CD14-positive monocyte (primary cell): ENCODE measurements around the gene LDB3. TPM values are rescaled to one million over a fixed set of nuclear protein-coding genes. Genes with fewer than 3 reads are reported as not detected.

ENCODE experiments used
- DNase-seq, 3 donors: peaks; one replicate each; pipeline ENCODE4 v3.0.0-alpha.2; 2011 to 2022
- H2AFZ ChIP-seq: 2 replicates; pipeline ENCODE4 v1.6.0; 2012; ENCODE audit warnings: mild to moderate bottlenecking, low read depth, low read length, inconsistent platforms; ENCODE audit not compliant: insufficient read depth, poor library complexity, severe bottlenecking
- H3K27ac ChIP-seq, 2 donors: 1 replicate in 1 of 2; 2 replicates in 1 of 2; pipeline ENCODE4 v1.5.1; 2012 to 2013; ENCODE audit warnings: low read length in 2 of 2, control low read depth in 1 of 2, inconsistent platforms in 1 of 2, low read depth in 1 of 2, mild to moderate bottlenecking in 1 of 2
- H3K27me3 ChIP-seq, 2 donors: one replicate each; pipeline versions ENCODE4 v1.6.0 to v1.6.1; 2011 to 2013; ENCODE audit warnings: low read length in 2 of 2; ENCODE audit not compliant: control insufficient read depth in 2 of 2, insufficient read depth in 2 of 2
- H3K36me3 ChIP-seq, 2 donors: replicated peaks in 1 of 2; 1 replicate in 1 of 2; 2 replicates in 1 of 2; pipeline versions ENCODE4 v1.5.1 to v1.6.1; 2012 to 2013; ENCODE audit warnings: low read length in 2 of 2, control low read depth in 1 of 2, inconsistent platforms in 1 of 2, mild to moderate bottlenecking in 1 of 2; ENCODE audit not compliant: insufficient read depth in 2 of 2, control insufficient read depth in 1 of 2
- H3K4me1 ChIP-seq, 2 donors: 1 replicate in 1 of 2; 2 replicates in 1 of 2; pipeline versions ENCODE4 v1.5.1 to v1.6.1; 2012 to 2013; ENCODE audit warnings: low read length in 2 of 2, control low read depth in 1 of 2, inconsistent platforms in 1 of 2, mild to moderate bottlenecking in 1 of 2, moderate library complexity in 1 of 2; ENCODE audit not compliant: insufficient read depth in 2 of 2, control insufficient read depth in 1 of 2
- H3K4me2 ChIP-seq: replicated peaks from 2 replicates; pipeline ENCODE3; 2012; ENCODE audit warnings: low read length, moderate library complexity, mild to moderate bottlenecking; ENCODE audit not compliant: poor library complexity, severe bottlenecking; ENCODE audit errors: extremely low read depth
- H3K4me3 ChIP-seq, 3 experiments: fragments of 200-600 bp in 1 of 3; sonication (generic) in 1 of 3; replicated peaks in 1 of 3; 1 replicate in 2 of 3; 2 replicates in 1 of 3; pipeline ENCODE4 v1.5.1; 2011 to 2013; ENCODE audit warnings: low read length in 3 of 3, mild to moderate bottlenecking in 3 of 3, control low read depth in 2 of 3, low read depth in 2 of 3, inconsistent platforms in 1 of 3, moderate library complexity in 1 of 3
- H3K79me2 ChIP-seq: 2 replicates; pipeline ENCODE4 v1.6.0; 2012; ENCODE audit warnings: mild to moderate bottlenecking, control low read depth, inconsistent platforms, low read length, moderate library complexity; ENCODE audit not compliant: insufficient read depth
- H3K9ac ChIP-seq: 2 replicates; pipeline ENCODE4 v1.6.0; 2017; ENCODE audit warnings: low read length, mild to moderate bottlenecking; ENCODE audit not compliant: insufficient read depth, poor library complexity, severe bottlenecking
- H3K9me3 ChIP-seq, 2 donors: replicated peaks in 1 of 2; 1 replicate in 1 of 2; 2 replicates in 1 of 2; pipeline versions ENCODE4 v1.5.1 to v1.6.1; 2012 to 2013; ENCODE audit warnings: low read length in 2 of 2, control low read depth in 1 of 2; ENCODE audit not compliant: control insufficient read depth in 1 of 2, insufficient read depth in 1 of 2
- H4K20me1 ChIP-seq: 2 replicates; pipeline ENCODE4 v1.6.0; 2012; ENCODE audit warnings: mild to moderate bottlenecking, low read length, control low read depth, moderate library complexity; ENCODE audit not compliant: insufficient read depth
- H3K27ac Mint-ChIP-seq, 7 donors: one replicate each; pipeline ENCODE4 v1.8.0; 2020; ENCODE audit warnings: mild to moderate bottlenecking in 7 of 7, mixed read lengths in 7 of 7, moderate library complexity in 6 of 7, inconsistent platforms in 2 of 7
- H3K27me3 Mint-ChIP-seq, 3 donors: one replicate each; pipeline ENCODE4 v1.8.0; 2021 to 2022; ENCODE audit warnings: low read depth in 3 of 3, mild to moderate bottlenecking in 3 of 3, mixed read lengths in 3 of 3, moderate library complexity in 3 of 3, inconsistent platforms in 1 of 3
- H3K36me3 Mint-ChIP-seq, 2 donors: one replicate each; pipeline ENCODE4 v1.8.0; 2020; ENCODE audit warnings: mixed read lengths in 2 of 2, inconsistent platforms in 1 of 2, mild to moderate bottlenecking in 1 of 2
- H3K4me1 Mint-ChIP-seq: one replicate; pipeline ENCODE4 v1.8.0; 2020; ENCODE audit warnings: mild to moderate bottlenecking, mixed read lengths
- H3K4me3 Mint-ChIP-seq, 2 donors: one replicate each; pipeline ENCODE4 v1.8.0; 2020; ENCODE audit warnings: mild to moderate bottlenecking in 2 of 2, mixed read lengths in 2 of 2, moderate library complexity in 1 of 2
- H3K9me3 Mint-ChIP-seq, 7 donors: one replicate each; pipeline ENCODE4 v1.8.0; 2020 to 2022; ENCODE audit warnings: mixed read lengths in 7 of 7, mild to moderate bottlenecking in 6 of 7, moderate library complexity in 6 of 7, inconsistent platforms in 2 of 7
- CTCF ChIP-seq: fragments of 200-600 bp; IDR thresholded peaks from one replicate; pipeline ENCODE4 v1.8.0; 2022; ENCODE audit warnings: antibody characterized with exemption, mild to moderate bottlenecking
- WGBS: methylation state at CpG from one replicate; pipeline ENCODE4 v1.1.5; 2013; ENCODE audit warnings: missing lambda C conversion rate; ENCODE audit not compliant: insufficient coverage; 5-methylcytosine and 5-hydroxymethylcytosine counted together
- intact Hi-C, 2 donors: fragments of 100-400 bp; cut with micrococcal nuclease; formaldehyde crosslinking; loops; one replicate each; pipeline versions ENCODE4 v1.15.0 to v1.15.1; 2023
- polyA plus RNA-seq, 3 donors: library from polyadenylated mRNA; depleted of rRNA in 1 of 3; unstranded in 2 of 3; stranded (reverse) in 1 of 3; fragments of 300-500 nt in 2 of 3; fragments of >200 nt in 1 of 3; fragmentation: Illumina TruSeq in 2 of 3; gene quantifications; 1 replicate in 2 of 3; 2 replicates in 1 of 3; pipeline ENCODE4 v1.2.3, GENCODE V29; 2012 to 2021

The LDB3 gene
- polyA plus RNA-seq, 3 donors: not detected

DNA sequence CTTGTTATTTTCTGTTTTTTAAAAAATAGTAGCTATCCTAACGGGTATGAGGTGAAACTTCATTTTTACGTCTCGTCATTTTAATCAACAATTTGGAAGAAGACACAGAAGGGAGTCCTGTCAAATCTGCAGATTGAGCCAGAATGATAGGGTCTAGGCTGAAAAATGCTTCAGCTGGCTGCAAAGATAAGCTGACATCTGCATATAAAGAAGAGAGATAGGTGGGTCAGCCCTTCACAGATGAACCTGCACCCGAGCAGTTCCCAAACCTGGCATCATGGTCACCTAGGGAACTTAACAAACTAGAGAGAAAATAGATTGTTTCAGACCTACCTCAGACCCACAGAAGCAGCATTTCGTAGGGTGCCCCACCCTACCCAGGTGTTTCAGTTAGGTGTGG lies 52.9 kb downstream of the LDB3 start:
- no peak overlapping the region for H3K9ac ChIP-seq
- no peaks in the 10 kb centered on the region for H3K4me1 ChIP-seq
- H2AFZ ChIP-seq: no peak overlapping the region
- peaks cover 0 to 2% of the 10 kb centered on the region in 2 donors for H3K27me3 ChIP-seq
- Mint-ChIP-seq H3K27ac (peak overlapping the region in 1 of 7 donors; percentile 11), H3K9me3 (peaks cover 0 to 3% (median 0%) of the 10 kb centered on the region in 7 donors), H3K4me1 (no peaks in the 10 kb centered on the region), H3K36me3 (no peaks in the 10 kb centered on the region), H3K4me3 (no peak overlapping the region), H3K27me3 (peaks cover 4 to 9% (median 9%) of the 10 kb centered on the region in 3 donors)
- H3K79me2 ChIP-seq: no peaks in the 10 kb centered on the region
- H4K20me1 ChIP-seq: no peaks in the 10 kb centered on the region
- no peak for TF ChIP-seq CTCF
- intact Hi-C loops: no loop called here
- no peaks in the 10 kb centered on the region for H3K9me3 ChIP-seq
- H3K4me3 ChIP-seq: no peak overlapping the region
- H3K27ac ChIP-seq: no peak overlapping the region
- no peak overlapping the region for H3K4me2 ChIP-seq
- DNase-seq: no peak
- WGBS: 100% methylated on average over 2 of the region's 5 CpGs
- no peaks in the 10 kb centered on the region for H3K36me3 ChIP-seq

GRCh38 chr10:86723009-86723408 lies 54.7 kb downstream of the LDB3 start:
- H3K4me3 ChIP-seq: no peak overlapping the region
- H3K4me1 ChIP-seq: no peaks in the 10 kb centered on the region
- H3K36me3 ChIP-seq: no peaks in the 10 kb centered on the region
- H4K20me1 ChIP-seq: no peaks in the 10 kb centered on the region
- TF ChIP-seq CTCF: no peak
- Mint-ChIP-seq H3K36me3 (no peaks in the 10 kb centered on the region), H3K27me3 (peaks cover 5 to 14% (median 6%) of the 10 kb centered on the region in 3 donors), H3K27ac (no peak overlapping the region), H3K4me1 (no peaks in the 10 kb centered on the region), H3K4me3 (no peak overlapping the region), H3K9me3 (peaks cover 0 to 3% (median 0%) of the 10 kb centered on the region in 7 donors)
- no peak for DNase-seq
- WGBS: no CpG with 5 or more reads among the region's 2 CpGs
- no peak overlapping the region for H3K27ac ChIP-seq
- intact Hi-C loops: no loop called here
- H2AFZ ChIP-seq: no peak overlapping the region
- no peak overlapping the region for H3K4me2 ChIP-seq
- peaks cover 0 to 2% of the 10 kb centered on the region in 2 donors for H3K27me3 ChIP-seq
- H3K79me2 ChIP-seq: no peaks in the 10 kb centered on the region
- no peak overlapping the region for H3K9ac ChIP-seq
- H3K9me3 ChIP-seq: no peaks in the 10 kb centered on the region
